ENCODE measurements around the gene PARD3. TPM values are rescaled to one million over a fixed set of nuclear protein-coding genes. Genes with fewer than 3 reads are reported as not detected.

PARD3 gene
- total and polyA plus RNA-seq, 10 of the 15 experiments (the other 5 are each of a cell fraction or from before 2014, with no cell fraction given): 2.6 to 43.1 (median 13.9) TPM

GRCh38 chr10:34699904-34700517 lies 115.1 kb downstream of the PARD3 start:
- Histone ChIP-seq H3K79me2 (ENCODE audit: control insufficient read depth, insufficient read depth, low read length) (no peaks in the 10 kb centered on the region), H3K4me3 (no peak overlapping the region), H3K4me2 (ENCODE audit: control insufficient read depth, insufficient read depth) (no peak overlapping the region), H4K20me1 (ENCODE audit: control insufficient read depth, insufficient read depth) (no peaks in the 10 kb centered on the region), H3K27ac (ENCODE audit: control insufficient read depth, insufficient read depth) (no peak overlapping the region), H3K36me3 (ENCODE audit: control insufficient read depth in 2 of 2, insufficient read depth in 2 of 2, low read length in 1 of 2) (no peaks in the 10 kb centered on the region; a peak in 1 of 4 replicates), H3K27me3 (replicated peaks in 1 of 2; ENCODE audit: control insufficient read depth in 2 of 2, insufficient read depth in 2 of 2, low read length in 1 of 2) (no peaks in the 10 kb centered on the region), H3K9ac (ENCODE audit: control insufficient read depth, insufficient read depth, low read length) (no peak overlapping the region), H2AFZ (ENCODE audit: control insufficient read depth, low read depth, low read length) (no peak overlapping the region), H3K4me1 (ENCODE audit: control insufficient read depth, insufficient read depth, low read length) (no peaks in the 10 kb centered on the region), H3K9me3 (replicated peaks; ENCODE audit: control insufficient read depth, insufficient read depth, low read length) (no peaks in the 10 kb centered on the region)
- RAD21 ChIA-PET (ENCODE audit: unreplicated experiment): interaction anchor here (0.6 kb wide), 1 partner anchor 181 kb away, joined by 3 read pairs; no protein-coding TSS in a partner anchor
- in situ Hi-C loops (cut with MboI): no loop called here
- WGBS (ENCODE audit: insufficient coverage, insufficient replicate concordance, low lambda C conversion rate, missing lambda C conversion rate): 39% methylated on average over 4 of the region's 4 CpGs
- FAIRE-seq (no peak), DNase-seq (ENCODE audit: low read depth, low spot score) (no peak), ATAC-seq (no peak)
- SMC1A ChIA-PET (ENCODE audit: uncharacterized antibody, unreplicated experiment): interaction anchor here (1.0 kb wide), 1 partner anchor 13 kb away, joined by 3 read pairs; no protein-coding TSS in a partner anchor
- intact Hi-C loops (cut with micrococcal nuclease; ENCODE audit: unreplicated experiment): no loop called here
- CTCF ChIA-PET: interaction anchor here (1.0 to 1.9 kb wide), 3 partner anchors 21 to 26 kb away, joined by 3 to 7 read pairs (median 6); no protein-coding TSS in a partner anchor
- POLR2A ChIA-PET: no interaction called here
- BruUV-seq (replicated peaks): no TSS peak
- TF ChIP-seq WRNIP1 (IDR thresholded peaks at IDR 0.05; ENCODE audit: borderline replicate concordance, low read depth, low read length) (no peak), CBX5 (IDR thresholded peaks at IDR 0.05; ENCODE audit: low read depth) (no peak), ZBED1 (IDR thresholded peaks at IDR 0.05; ENCODE audit: borderline replicate concordance) (no peak), ZNF384 (IDR thresholded peaks at IDR 0.05; ENCODE audit: borderline replicate concordance, low read depth, low read length) (no peak), TCF12 (IDR thresholded peaks at IDR 0.05; ENCODE audit: low read depth, low read length) (no peak), STAT3 (IDR thresholded peaks at IDR 0.05; ENCODE audit: low read depth, low read length) (no peak), E4F1 (IDR thresholded peaks at IDR 0.05; ENCODE audit: borderline replicate concordance, partially characterized antibody) (no peak), ATF2 (IDR thresholded peaks at IDR 0.05; ENCODE audit: low read length) (no peak), NFYA (IDR thresholded peaks at IDR 0.05; ENCODE audit: borderline replicate concordance, low read depth, low read length) (no peak), BACH1 (IDR thresholded peaks at IDR 0.05; ENCODE audit: borderline replicate concordance) (no peak), ZBTB40 (IDR thresholded peaks at IDR 0.05; ENCODE audit: borderline replicate concordance) (no peak), TAF1 (IDR thresholded peaks at IDR 0.05; ENCODE audit: borderline replicate concordance, low read depth, low read length) (no peak)
- TF ChIP-seq, protein P1, sequence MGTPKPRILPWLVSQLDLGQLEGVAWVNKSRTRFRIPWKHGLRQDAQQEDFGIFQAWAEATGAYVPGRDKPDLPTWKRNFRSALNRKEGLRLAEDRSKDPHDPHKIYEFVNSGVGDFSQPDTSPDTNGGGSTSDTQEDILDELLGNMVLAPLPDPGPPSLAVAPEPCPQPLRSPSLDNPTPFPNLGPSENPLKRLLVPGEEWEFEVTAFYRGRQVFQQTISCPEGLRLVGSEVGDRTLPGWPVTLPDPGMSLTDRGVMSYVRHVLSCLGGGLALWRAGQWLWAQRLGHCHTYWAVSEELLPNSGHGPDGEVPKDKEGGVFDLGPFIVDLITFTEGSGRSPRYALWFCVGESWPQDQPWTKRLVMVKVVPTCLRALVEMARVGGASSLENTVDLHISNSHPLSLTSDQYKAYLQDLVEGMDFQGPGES (IDR thresholded peaks at IDR 0.05): no peak

All from GM12878 (cell line).